ENCODE results near the gene NSMCE1.
"Not testable (repeated sequence)": the region's sequence is repeated elsewhere in the genome, so short reads cannot be mapped to it uniquely, and the experiment has no call there.

NSMCE1 gene

GRCh38 chr16:27211026-27211425, 57.5 kb downstream of the NSMCE1 start:
- DNase-seq = no peak

- no peak for DNase-seq
These were observed 58.4 kb downstream of the NSMCE1 start for GRCh38 chr16:27210174-27210573.

GRCh38 chr16:27209591-27209990, 59.0 kb downstream of the NSMCE1 start:
- no peak for DNase-seq

- DNase-seq = no peak
These were observed 59.8 kb downstream of the NSMCE1 start for GRCh38 chr16:27208796-27209195.

GRCh38 chr16:27208081-27208680, 60.4 kb downstream of the NSMCE1 start:
- DNase-seq = no peak

GRCh38 chr16:27207121-27207520, 61.5 kb downstream of the NSMCE1 start:
- DNase-seq = not testable (repeated sequence)

- DNase-seq = no peak
These were observed 63.0 kb downstream of the NSMCE1 start for GRCh38 chr16:27205423-27206065.

- DNase-seq = no peak
These were observed 64.2 kb downstream of the NSMCE1 start for GRCh38 chr16:27204312-27204915.

GRCh38 chr16:27203507-27204311, 64.9 kb downstream of the NSMCE1 start, which contains the start of gene KDM8:
TSS of gene KDM8 (plus strand) at chr16:27203526. CDS start at chr16:27210124, 6,598 bp downstream.
- DNase-seq = peak; percentile 86 to 93

- DNase-seq = peak in 1 of 2 experiments; percentile 61
These were observed 65.6 kb downstream of the NSMCE1 start for GRCh38 chr16:27202923-27203506.

- not testable (repeated sequence) for DNase-seq
These were observed 67.7 kb downstream of the NSMCE1 start for GRCh38 chr16:27200914-27201313.

- peak in 1 of 2 experiments; percentile 0 for DNase-seq
These were observed 68.8 kb downstream of the NSMCE1 start for GRCh38 chr16:27199736-27200135.

GRCh38 chr16:27199235-27199586, 69.4 kb downstream of the NSMCE1 start:
- DNase-seq = no peak

- no peak for DNase-seq
These were observed 69.9 kb downstream of the NSMCE1 start for GRCh38 chr16:27198451-27199234.

- no peak for DNase-seq
These were observed 71.6 kb downstream of the NSMCE1 start for GRCh38 chr16:27197004-27197403.

- DNase-seq = no peak
These were observed 72.5 kb downstream of the NSMCE1 start for GRCh38 chr16:27195941-27196595.

GRCh38 chr16:27195076-27195741, 73.4 kb downstream of the NSMCE1 start:
- no peak for DNase-seq

GRCh38 chr16:27193300-27193990, 75.1 kb downstream of the NSMCE1 start:
- no peak for DNase-seq

- no peak for DNase-seq
These were observed 77.1 kb downstream of the NSMCE1 start for GRCh38 chr16:27191352-27191924.

- no peak for DNase-seq
These were observed 78.2 kb downstream of the NSMCE1 start for GRCh38 chr16:27190316-27190871.
